Measurements from ENCODE around the gene GTSE1.

GTSE1 gene

GRCh38 chr22:46323162-46323561, 26.5 kb downstream of the GTSE1 start:
- ATAC-seq, result no peak
- TF ChIP-seq CSRNP3 (CRISPR knock-in tag; IDR thresholded peaks at IDR 0.05) (no peak), ZC3H10 (CRISPR knock-in tag; IDR thresholded peaks at IDR 0.05) (no peak), ZNF8 (CRISPR knock-in tag; IDR thresholded peaks at IDR 0.05) (no peak), TSHZ2 (CRISPR knock-in tag; IDR thresholded peaks at IDR 0.05) (no peak)

GRCh38 chr22:46326066-46326680, 29.5 kb downstream of the GTSE1 start:
- no peak for ATAC-seq
- TF ChIP-seq ZNF565 (CRISPR knock-in tag; conservative IDR thresholded peaks at IDR 0.05; ENCODE audit: low read depth) (no peak), PATZ1 (CRISPR knock-in tag; IDR thresholded peaks at IDR 0.05; ENCODE audit: borderline replicate concordance) (no peak), SNAI2 (CRISPR knock-in tag; IDR thresholded peaks at IDR 0.05) (no peak), CREB5 (CRISPR knock-in tag; IDR thresholded peaks at IDR 0.05; ENCODE audit: low read depth) (no peak), TOX (CRISPR knock-in tag; IDR thresholded peaks at IDR 0.05; ENCODE audit: borderline replicate concordance) (no peak), POU6F1 (CRISPR knock-in tag; IDR thresholded peaks at IDR 0.05; ENCODE audit: borderline replicate concordance, low read depth) (no peak), ZFP3 (CRISPR knock-in tag; IDR thresholded peaks at IDR 0.05) (no peak), RARB (CRISPR knock-in tag; IDR thresholded peaks at IDR 0.05) (no peak), ZNF70 (CRISPR knock-in tag; IDR thresholded peaks at IDR 0.05) (no peak), ZC3H10 (CRISPR knock-in tag; IDR thresholded peaks at IDR 0.05) (no peak), BACH2 (CRISPR knock-in tag; IDR thresholded peaks at IDR 0.05; ENCODE audit: borderline replicate concordance) (no peak), ARNTL (CRISPR knock-in tag; IDR thresholded peaks at IDR 0.05; ENCODE audit: borderline replicate concordance, low read depth) (no peak), PPARA (CRISPR knock-in tag; IDR thresholded peaks at IDR 0.05; ENCODE audit: borderline replicate concordance) (no peak)

GRCh38 chr22:46327691-46328465, 31.2 kb downstream of the GTSE1 start:
- ATAC-seq, result no peak
- TF ChIP-seq POU6F1 (CRISPR knock-in tag; IDR thresholded peaks at IDR 0.05; ENCODE audit: borderline replicate concordance, low read depth), result no peak
- TF ChIP-seq TOX (CRISPR knock-in tag; IDR thresholded peaks at IDR 0.05; ENCODE audit: borderline replicate concordance), result no peak
- no peak for TF ChIP-seq ZNF8 (CRISPR knock-in tag; IDR thresholded peaks at IDR 0.05)
- no peak for TF ChIP-seq CSDC2 (CRISPR knock-in tag; IDR thresholded peaks at IDR 0.05)
- no peak for TF ChIP-seq ZFP3 (CRISPR knock-in tag; IDR thresholded peaks at IDR 0.05)
- TF ChIP-seq CSRNP3 (CRISPR knock-in tag; IDR thresholded peaks at IDR 0.05), result no peak
- no peak for TF ChIP-seq RARB (CRISPR knock-in tag; IDR thresholded peaks at IDR 0.05)
- TF ChIP-seq PPARA (CRISPR knock-in tag; IDR thresholded peaks at IDR 0.05; ENCODE audit: borderline replicate concordance), result no peak
- TF ChIP-seq TSHZ2 (CRISPR knock-in tag; IDR thresholded peaks at IDR 0.05), result no peak
- TF ChIP-seq OSR1 (CRISPR knock-in tag; IDR thresholded peaks at IDR 0.05), result no peak
- no peak for TF ChIP-seq ZC3H10 (CRISPR knock-in tag; IDR thresholded peaks at IDR 0.05)
- TF ChIP-seq ZNF565 (CRISPR knock-in tag; conservative IDR thresholded peaks at IDR 0.05; ENCODE audit: low read depth), result no peak

Measured in SK-N-SH treated with all-trans-retinoic acid at 6 μM for 48 hours (cell line).